IPS-NIHi7 (cell line): ENCODE results near the gene GNPDA2.
A peak's percentile ranks its signal among the peaks of the same experiment; 100 is the strongest.

ENCODE experiments used
- DNase-seq: peaks from one replicate; pipeline ENCODE4 v3.0.0; 2012; ENCODE audit warnings: mixed read lengths; ENCODE audit errors: extremely low spot score

The GNPDA2 gene

GRCh38 chr4:44679060-44679459 is 47.3 kb downstream of the GNPDA2 start:
- no peak for DNase-seq

GRCh38 chr4:44678094-44679041 is 48.0 kb downstream of the GNPDA2 start, which contains the start of gene GUF1:
TSS of gene GUF1 (plus strand) at chr4:44678420. CDS start at chr4:44678623, 203 bp downstream.
- DNase-seq, result peak; percentile 87

GRCh38 chr4:44675366-44675765 is 51.0 kb downstream of the GNPDA2 start:
- DNase-seq, result no peak

- DNase-seq, result no peak
These were observed 51.9 kb downstream of the GNPDA2 start for GRCh38 chr4:44674471-44674870.

GRCh38 chr4:44671636-44672035 is 54.7 kb downstream of the GNPDA2 start:
- DNase-seq, result no peak

GRCh38 chr4:44670506-44671199 is 55.7 kb downstream of the GNPDA2 start:
- DNase-seq, result no peak

GRCh38 chr4:44668526-44668925 is 57.8 kb downstream of the GNPDA2 start:
- no peak for DNase-seq

- peak; percentile 5 for DNase-seq
These were observed 62.7 kb downstream of the GNPDA2 start for GRCh38 chr4:44663539-44664263.

- no peak for DNase-seq
These were observed 63.7 kb downstream of the GNPDA2 start for GRCh38 chr4:44662623-44663005.

- DNase-seq, result no peak
These were observed 64.3 kb downstream of the GNPDA2 start for GRCh38 chr4:44661940-44662622.

- no peak for DNase-seq
These were observed 66.0 kb downstream of the GNPDA2 start for GRCh38 chr4:44660396-44660795.

GRCh38 chr4:44652002-44652401 is 74.4 kb downstream of the GNPDA2 start:
- DNase-seq, result no peak
